GM12873 (cell line): ENCODE results near the gene SNX32.

Experiments used
- TF ChIP-seq, protein P1 (sequence below): IDR thresholded peaks from 2 replicates; pipeline ENCODE4 v1.5.1; 2012; ENCODE audit warnings: low read depth, mild to moderate bottlenecking, moderate library complexity, low read length, control low read depth; ENCODE audit not compliant: insufficient read depth; ENCODE audit errors: missing control alignments

Gene SNX32

DNA sequence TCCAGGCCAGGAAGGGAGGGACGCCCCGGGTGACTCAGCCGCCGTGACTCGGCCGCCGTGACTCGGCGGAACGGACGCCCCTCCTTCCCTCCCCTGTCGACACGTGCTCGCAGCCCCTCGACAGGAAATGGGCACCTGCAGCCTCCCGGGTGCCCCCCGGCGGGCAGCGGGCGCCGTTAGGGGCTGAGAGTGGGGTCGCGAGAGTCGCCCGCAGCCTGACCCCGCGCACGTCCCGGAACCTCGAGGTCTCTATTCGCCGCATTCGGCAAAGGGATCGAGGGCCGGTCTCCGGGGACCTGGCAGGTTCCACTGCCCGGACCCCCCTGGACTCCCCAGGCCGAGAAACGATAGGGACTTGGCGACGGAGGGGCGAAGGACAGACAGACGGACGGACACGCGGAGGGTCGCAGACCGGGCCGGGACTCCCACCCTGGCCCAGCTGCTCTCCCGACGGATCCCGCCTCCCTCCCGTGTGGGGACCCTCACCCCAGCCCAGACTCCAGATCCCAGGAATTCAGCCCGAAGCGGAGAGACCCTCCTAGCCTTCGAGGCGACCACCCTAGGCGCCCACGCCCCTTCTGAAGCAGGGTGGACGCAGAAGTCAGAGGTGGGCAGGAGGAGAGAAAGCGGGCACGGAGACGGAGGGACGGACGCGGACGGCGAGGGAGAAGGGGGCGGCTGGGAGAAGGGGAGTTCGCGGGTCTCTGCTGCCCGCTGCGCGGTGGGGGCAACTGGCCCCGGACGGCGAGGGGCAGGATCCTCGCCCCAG lies 65.8 kb downstream of the SNX32 start:
- TF ChIP-seq, protein P1, sequence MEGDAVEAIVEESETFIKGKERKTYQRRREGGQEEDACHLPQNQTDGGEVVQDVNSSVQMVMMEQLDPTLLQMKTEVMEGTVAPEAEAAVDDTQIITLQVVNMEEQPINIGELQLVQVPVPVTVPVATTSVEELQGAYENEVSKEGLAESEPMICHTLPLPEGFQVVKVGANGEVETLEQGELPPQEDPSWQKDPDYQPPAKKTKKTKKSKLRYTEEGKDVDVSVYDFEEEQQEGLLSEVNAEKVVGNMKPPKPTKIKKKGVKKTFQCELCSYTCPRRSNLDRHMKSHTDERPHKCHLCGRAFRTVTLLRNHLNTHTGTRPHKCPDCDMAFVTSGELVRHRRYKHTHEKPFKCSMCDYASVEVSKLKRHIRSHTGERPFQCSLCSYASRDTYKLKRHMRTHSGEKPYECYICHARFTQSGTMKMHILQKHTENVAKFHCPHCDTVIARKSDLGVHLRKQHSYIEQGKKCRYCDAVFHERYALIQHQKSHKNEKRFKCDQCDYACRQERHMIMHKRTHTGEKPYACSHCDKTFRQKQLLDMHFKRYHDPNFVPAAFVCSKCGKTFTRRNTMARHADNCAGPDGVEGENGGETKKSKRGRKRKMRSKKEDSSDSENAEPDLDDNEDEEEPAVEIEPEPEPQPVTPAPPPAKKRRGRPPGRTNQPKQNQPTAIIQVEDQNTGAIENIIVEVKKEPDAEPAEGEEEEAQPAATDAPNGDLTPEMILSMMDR, result no peak

DNA sequence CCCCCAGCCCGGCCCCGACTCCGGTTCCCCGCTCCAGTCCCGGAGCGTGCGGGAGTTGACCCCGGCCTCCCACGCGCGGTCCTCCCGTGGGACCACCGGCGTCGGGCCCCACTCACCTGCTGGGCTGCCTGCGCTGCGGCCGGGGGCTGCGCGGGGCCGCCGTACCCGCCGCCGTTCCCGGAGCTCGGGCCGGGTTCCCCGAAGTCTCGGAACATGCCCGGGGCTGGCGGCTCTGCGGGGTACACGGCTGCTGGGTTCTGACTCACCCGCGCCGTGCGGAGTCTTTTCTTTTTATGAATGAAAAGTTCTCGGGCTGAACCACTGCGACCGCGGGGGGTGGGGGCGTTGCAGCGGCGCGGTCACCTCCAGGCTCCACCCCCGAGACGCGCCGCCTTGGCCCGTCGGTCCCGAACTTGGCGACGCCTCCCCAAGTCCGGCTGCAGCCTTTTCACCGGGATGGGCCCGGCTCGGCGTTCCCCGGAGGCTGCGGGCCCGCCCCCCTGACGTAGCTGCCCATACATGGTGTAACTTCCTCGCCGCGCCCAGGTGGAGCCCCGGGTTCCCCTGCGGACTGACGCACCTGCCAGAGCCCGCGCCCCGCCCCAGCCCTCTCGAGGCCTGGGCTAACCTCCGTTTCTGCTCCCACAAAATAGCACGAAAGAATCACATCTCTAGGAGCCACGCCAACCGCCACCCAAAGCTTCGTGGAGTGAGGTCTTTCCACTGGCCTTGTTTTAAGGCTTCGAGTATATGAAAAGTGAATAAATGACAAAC lies 66.5 kb downstream of the SNX32 start, which contains the start of gene FOSL1:
Gene FOSL1, minus strand, starts transcription at position 264 of the 774 bp plus-strand sequence. Its CDS starts 49 bp downstream, at position 215.
- TF ChIP-seq, protein P1, result no peak

DNA sequence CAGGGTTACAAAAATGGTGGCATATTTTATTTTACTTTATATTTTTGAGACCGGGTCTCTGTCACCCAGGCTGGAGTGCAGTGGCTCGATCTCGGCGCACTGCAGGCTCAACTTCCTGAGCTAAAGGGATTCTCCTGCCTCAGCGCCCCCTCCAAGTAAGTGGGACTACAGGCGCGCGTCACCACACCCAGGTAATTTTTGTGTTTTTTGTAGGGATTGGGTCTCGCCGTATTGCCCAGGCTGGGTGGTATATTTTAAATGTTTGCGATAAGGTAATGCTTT lies 67.1 kb downstream of the SNX32 start:
- TF ChIP-seq, protein P1, result no peak

DNA sequence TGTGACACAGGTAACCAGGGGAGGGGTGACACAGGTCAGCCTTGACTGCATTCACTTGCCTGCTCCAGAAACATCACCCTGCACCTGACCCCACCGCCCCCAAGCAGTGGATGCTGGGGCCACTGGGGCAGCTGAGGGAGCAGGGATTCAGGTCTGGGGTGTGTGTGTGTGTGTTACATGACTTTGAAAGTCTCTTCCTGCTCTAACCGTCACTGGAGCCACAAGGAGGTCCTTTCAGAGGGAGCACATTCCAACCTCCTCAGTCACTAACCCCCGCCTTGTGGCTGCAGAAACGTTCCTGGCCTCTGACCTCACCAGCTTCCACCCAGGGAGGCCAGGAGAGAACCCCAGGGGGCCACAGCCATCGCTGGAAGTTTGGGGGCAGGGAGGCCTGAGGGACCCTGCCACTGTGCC lies 69.3 kb downstream of the SNX32 start:
- TF ChIP-seq, protein P1, result no peak
